ENCODE measurements around the gene GMPR2. TPM values are rescaled to one million over a fixed set of nuclear protein-coding genes. Genes with fewer than 3 reads are reported as not detected.
A peak's percentile ranks its signal among the peaks of the same experiment; 100 is the strongest.

The GMPR2 gene
- polyA plus RNA-seq, 3 donors, result 84.4 to 84.7 (median 84.5) TPM

DNA sequence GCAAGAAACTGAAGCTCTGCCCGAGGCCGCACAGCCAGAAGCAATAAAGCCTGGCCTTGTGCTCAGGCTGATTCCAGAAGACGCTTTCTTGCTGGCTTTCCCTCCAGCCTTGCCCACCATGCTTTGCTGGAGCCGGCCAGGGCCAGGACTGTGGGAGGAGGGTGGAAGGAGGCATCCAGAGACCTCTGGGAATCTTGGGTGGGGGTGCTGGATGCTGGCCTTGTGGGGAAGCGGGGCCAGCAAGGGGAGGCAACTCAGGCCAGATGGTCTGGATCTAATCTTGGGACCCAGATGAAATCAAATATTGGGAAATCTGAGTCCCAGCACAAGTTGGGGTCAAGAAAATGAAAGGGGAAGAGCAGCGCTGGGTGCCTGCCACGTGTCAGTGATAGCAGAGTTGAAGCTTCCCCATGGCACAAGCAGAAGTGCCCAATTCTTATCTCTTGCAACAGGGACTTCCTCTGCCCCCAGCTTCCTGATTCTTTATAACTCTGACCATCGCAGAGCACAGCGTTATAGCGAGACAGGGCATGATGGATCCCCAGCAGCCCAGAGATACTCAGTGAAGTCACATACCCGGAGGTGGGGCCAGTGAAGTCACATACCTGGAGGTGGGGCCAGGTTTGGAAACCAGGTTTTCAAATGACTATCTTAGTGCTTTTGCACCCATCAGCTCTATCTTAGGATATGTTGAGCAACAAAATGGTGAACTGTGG, 45.0 kb downstream of the GMPR2 start:
- Histone ChIP-seq H3K9ac (ENCODE audit: insufficient read depth, low read length, poor library complexity, severe bottlenecking) (peak overlapping the region; percentile 33), H3K9me3 (replicated peaks in 1 of 2; ENCODE audit: control insufficient read depth in 1 of 2, insufficient read depth in 1 of 2, low read length in 2 of 2) (no peaks in the 10 kb centered on the region), H3K27me3 (ENCODE audit: control insufficient read depth in 2 of 2, insufficient read depth in 2 of 2, low read length in 2 of 2) (no peaks in the 10 kb centered on the region), H3K4me3 (replicated peaks in 1 of 3; ENCODE audit: low read depth in 2 of 3, low read length in 3 of 3) (peak overlapping the region in 1 of 3 experiments; percentile 55), H3K27ac (ENCODE audit: low read depth in 1 of 2, low read length in 2 of 2) (peak overlapping the region; percentile 96 to 98), H3K79me2 (ENCODE audit: insufficient read depth, low read length) (peaks cover 55% of the 10 kb centered on the region), H3K36me3 (replicated peaks in 1 of 2; ENCODE audit: control insufficient read depth in 1 of 2, insufficient read depth in 2 of 2, low read length in 2 of 2) (no peaks in the 10 kb centered on the region), H3K4me2 (replicated peaks; ENCODE audit: extremely low read depth, low read length, poor library complexity, severe bottlenecking) (peak overlapping the region; percentile 66), H2AFZ (ENCODE audit: insufficient read depth, low read depth, low read length, poor library complexity, severe bottlenecking) (no peak overlapping the region), H4K20me1 (ENCODE audit: insufficient read depth, low read length) (no peaks in the 10 kb centered on the region), H3K4me1 (ENCODE audit: control insufficient read depth in 1 of 2, insufficient read depth in 2 of 2, low read length in 2 of 2) (peaks cover 100% of the 10 kb centered on the region in 2 donors)
- Mint-ChIP-seq H3K9me3 (peaks cover 0 to 2% (median 0%) of the 10 kb centered on the region in 7 donors), H3K27ac (peak overlapping the region; percentile 91 to 99 (median 95)), H3K4me1 (peaks cover 95% of the 10 kb centered on the region), H3K27me3 (ENCODE audit: low read depth in 3 of 3) (peaks cover 0 to 4% (median 0%) of the 10 kb centered on the region in 3 donors), H3K4me3 (peak overlapping the region; percentile 18 to 35), H3K36me3 (peaks cover 0 to 6% of the 10 kb centered on the region in 2 donors)
- TF ChIP-seq CTCF (IDR thresholded peaks at IDR 0.05), result no peak
- 28% methylated on average over 9 of the region's 11 CpGs for WGBS (ENCODE audit: insufficient coverage)
- DNase-seq, result peak; percentile 79 to 92 (median 90)
- intact Hi-C loops (cut with micrococcal nuclease), result loop anchor here in 1 of 2 donors (5.0 kb wide), 1 partner anchor 35 kb away; the partner anchor contains the start of genes LTB4R and LTB4R2

DNA sequence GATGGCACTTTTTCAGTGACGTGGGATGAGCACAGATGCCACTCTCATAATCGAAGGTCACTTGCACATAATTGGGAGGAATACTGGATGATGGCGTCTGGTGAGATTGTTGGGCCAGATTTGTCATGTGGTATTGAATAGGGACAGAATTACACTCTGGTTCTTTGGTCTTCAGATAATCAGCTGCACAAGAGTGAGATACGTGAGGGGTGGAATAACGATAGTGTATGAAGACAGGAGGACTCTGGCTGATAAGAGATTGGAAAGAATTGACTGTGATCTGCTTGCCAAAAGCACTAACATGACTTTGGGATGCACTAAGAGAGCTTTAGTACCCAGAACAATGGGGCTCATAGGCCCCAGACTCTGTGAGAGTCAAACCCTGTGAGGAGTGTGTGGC, 45.7 kb downstream of the GMPR2 start:
- Histone ChIP-seq H3K4me2 (replicated peaks; ENCODE audit: extremely low read depth, low read length, poor library complexity, severe bottlenecking) (peak overlapping the region; percentile 66), H3K27ac (ENCODE audit: low read depth in 1 of 2, low read length in 2 of 2) (peak overlapping the region; percentile 96 to 98)
- H3K4me3 Mint-ChIP-seq, result peak overlapping the region in 1 of 2 donors; percentile 27

More for the DNA sequence above, 45.7 kb downstream of the GMPR2 start:
- Histone ChIP-seq H3K9ac (ENCODE audit: insufficient read depth, low read length, poor library complexity, severe bottlenecking) (no peak overlapping the region), H3K9me3 (replicated peaks in 1 of 2; ENCODE audit: control insufficient read depth in 1 of 2, insufficient read depth in 1 of 2, low read length in 2 of 2) (no peaks in the 10 kb centered on the region), H3K4me3 (replicated peaks in 1 of 3; ENCODE audit: low read depth in 2 of 3, low read length in 3 of 3) (peak overlapping the region in 1 of 3 experiments; percentile 55), H3K4me1 (ENCODE audit: control insufficient read depth in 1 of 2, insufficient read depth in 2 of 2, low read length in 2 of 2) (peaks cover 94 to 95% of the 10 kb centered on the region in 2 donors), H3K79me2 (ENCODE audit: insufficient read depth, low read length) (peaks cover 56% of the 10 kb centered on the region), H2AFZ (ENCODE audit: insufficient read depth, low read depth, low read length, poor library complexity, severe bottlenecking) (no peak overlapping the region), H3K27me3 (ENCODE audit: control insufficient read depth in 2 of 2, insufficient read depth in 2 of 2, low read length in 2 of 2) (no peaks in the 10 kb centered on the region), H3K36me3 (replicated peaks in 1 of 2; ENCODE audit: control insufficient read depth in 1 of 2, insufficient read depth in 2 of 2, low read length in 2 of 2) (no peaks in the 10 kb centered on the region), H4K20me1 (ENCODE audit: insufficient read depth, low read length) (no peaks in the 10 kb centered on the region)
- DNase-seq, result no peak
- Mint-ChIP-seq H3K9me3 (peaks cover 0 to 4% (median 0%) of the 10 kb centered on the region in 7 donors), H3K4me1 (peaks cover 90% of the 10 kb centered on the region), H3K27ac (peak overlapping the region; percentile 91 to 99 (median 95)), H3K36me3 (peaks cover 0 to 6% of the 10 kb centered on the region in 2 donors), H3K27me3 (ENCODE audit: low read depth in 3 of 3) (peaks cover 0 to 4% (median 0%) of the 10 kb centered on the region in 3 donors)
- TF ChIP-seq CTCF (IDR thresholded peaks at IDR 0.05), result no peak
- 96% methylated on average over 5 of the region's 5 CpGs for WGBS (ENCODE audit: insufficient coverage)
- intact Hi-C loops (cut with micrococcal nuclease), result loop anchor here in 1 of 2 donors (5.0 kb wide), 1 partner anchor 34 kb away; the partner anchor contains the start of genes LTB4R and LTB4R2

All from CD14-positive monocyte (primary cell).